ENCODE results near the gene CCDC69.

The CCDC69 gene

GRCh38 chr5:151140686-151141459, 83.0 kb downstream of the CCDC69 start:
- no peak for DNase-seq (ENCODE audit: low spot score)

GRCh38 chr5:151139646-151140045, 84.2 kb downstream of the CCDC69 start:
- DNase-seq (ENCODE audit: low spot score): no peak

GRCh38 chr5:151139015-151139414, 84.9 kb downstream of the CCDC69 start:
- DNase-seq (ENCODE audit: low spot score): no peak

GRCh38 chr5:151138114-151138513, 85.8 kb downstream of the CCDC69 start:
- no peak for DNase-seq (ENCODE audit: low spot score)

- no peak for DNase-seq (ENCODE audit: low spot score)
Observed at GRCh38 chr5:151137067-151137825, 86.6 kb downstream of the CCDC69 start.

- DNase-seq (ENCODE audit: low spot score): no peak
Observed at GRCh38 chr5:151134228-151134627, 89.7 kb downstream of the CCDC69 start.

- DNase-seq (ENCODE audit: low spot score): no peak
Observed at GRCh38 chr5:151132963-151133362, 90.9 kb downstream of the CCDC69 start.
